ENCODE results near the gene CHRNA4. TPM values are rescaled to one million over a fixed set of nuclear protein-coding genes. Genes with fewer than 3 reads are reported as not detected.

Gene CHRNA4
- total and polyA plus RNA-seq, 2 donors (not counting 3 experiments of a cell fraction or from before 2014, with no cell fraction given) = not detected

DNA sequence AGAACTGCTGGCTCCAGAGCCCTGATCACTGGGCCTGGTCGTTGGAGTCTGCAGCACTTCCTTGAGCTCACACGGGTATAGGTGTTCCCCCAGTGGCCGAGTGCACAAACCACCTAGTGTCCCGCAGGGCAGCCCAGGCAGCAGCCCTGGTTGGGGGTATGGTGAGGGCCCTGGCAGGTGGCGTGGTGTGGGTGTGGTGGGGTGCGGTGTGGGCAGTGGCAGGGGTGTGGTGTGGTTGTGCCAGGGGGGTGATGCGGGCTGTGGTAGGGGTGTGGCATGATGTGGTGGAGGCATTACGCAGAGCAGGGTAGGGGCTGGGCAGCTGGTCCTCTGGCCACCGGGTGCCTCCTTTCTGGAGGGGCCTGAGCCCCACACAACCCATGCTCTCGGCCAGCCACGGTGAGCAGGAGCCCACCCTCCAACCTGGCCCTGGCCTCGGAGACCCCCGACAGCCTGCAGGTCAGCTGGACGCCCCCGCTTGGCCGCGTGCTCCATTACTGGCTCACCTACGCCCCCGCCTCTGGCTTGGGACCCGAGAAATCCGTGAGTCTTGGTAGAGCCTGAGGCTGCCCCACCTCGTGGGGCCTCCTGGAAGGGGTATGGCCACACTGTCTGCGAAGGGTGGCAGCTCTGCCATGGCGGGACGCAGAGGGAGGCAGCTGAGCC, 47.7 kb downstream of the CHRNA4 start:
- Histone ChIP-seq H3K9me3 (replicated peaks; ENCODE audit: control insufficient read depth, insufficient read depth, low read length) (no peaks in the 10 kb centered on the region), H3K79me2 (ENCODE audit: control insufficient read depth, insufficient read depth, low read length) (no peaks in the 10 kb centered on the region), H3K9ac (replicated peaks; ENCODE audit: extremely low read depth, insufficient read depth, low read length) (no peak overlapping the region), H3K27ac (ENCODE audit: insufficient read depth, low read depth, low read length) (no peak overlapping the region), H3K4me3 (replicated peaks in 1 of 3; ENCODE audit: insufficient read depth in 1 of 3, low read depth in 1 of 3, low read length in 3 of 3) (no peak overlapping the region), H3K4me1 (ENCODE audit: control insufficient read depth, extremely low read depth, insufficient read depth, low read length) (no peaks in the 10 kb centered on the region), H3K9me1 (replicated peaks; ENCODE audit: control insufficient read depth, extremely low read depth, insufficient read depth, low read length) (no peaks in the 10 kb centered on the region), H4K20me1 (replicated peaks; ENCODE audit: control insufficient read depth, extremely low read depth, insufficient read depth, low read length) (no peaks in the 10 kb centered on the region), H3K27me3 (ENCODE audit: control insufficient read depth in 2 of 2, insufficient read depth in 2 of 2, low read length in 2 of 2) (no peaks in the 10 kb centered on the region), H3K4me2 (ENCODE audit: insufficient read depth, low read length) (no peak overlapping the region), H3K36me3 (ENCODE audit: control insufficient read depth in 2 of 2, extremely low read depth in 1 of 2, insufficient read depth in 2 of 2, low read length in 2 of 2) (no peaks in the 10 kb centered on the region), H2AFZ (ENCODE audit: low read depth, low read length) (no peak overlapping the region)
- ChIA-PET CTCF (interaction anchor here (0.7 to 1.8 kb wide), 2 partner anchors 68 to 90 kb away, joined by 3 to 9 read pairs (median 3); no protein-coding TSS in a partner anchor), POLR2A (no interaction called here)
- FAIRE-seq = no peak
- dilution Hi-C loops (cut with MboI; ENCODE audit: extremely low pct_ligation_motif_present, low sequenced_read_pairs) = no loop called here
- no TSS peak for BruUV-seq (replicated peaks)
- TF ChIP-seq POLR2AphosphoS5 (IDR thresholded peaks at IDR 0.05; ENCODE audit: insufficient read depth, low read depth, low read length) = no peak
- TF ChIP-seq JUN (IDR thresholded peaks at IDR 0.05; ENCODE audit: borderline replicate concordance, insufficient read depth, insufficient read length, low read depth) = no peak
- no peak for TF ChIP-seq GATA2 (IDR thresholded peaks at IDR 0.05; ENCODE audit: insufficient read depth, insufficient read length, low read depth, low read length)
- TF ChIP-seq EZH2 (IDR thresholded peaks at IDR 0.05; ENCODE audit: borderline replicate concordance, low read depth, low read length, severe bottlenecking) = no peak
- TF ChIP-seq, protein P1, sequence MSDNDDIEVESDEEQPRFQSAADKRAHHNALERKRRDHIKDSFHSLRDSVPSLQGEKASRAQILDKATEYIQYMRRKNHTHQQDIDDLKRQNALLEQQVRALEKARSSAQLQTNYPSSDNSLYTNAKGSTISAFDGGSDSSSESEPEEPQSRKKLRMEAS (IDR thresholded peaks at IDR 0.05; ENCODE audit: insufficient read depth, insufficient read length) = no peak
- no peak for DNase-seq (ENCODE audit: low read depth, low spot score)
- intact Hi-C loops (cut with micrococcal nuclease) = no loop called here

DNA sequence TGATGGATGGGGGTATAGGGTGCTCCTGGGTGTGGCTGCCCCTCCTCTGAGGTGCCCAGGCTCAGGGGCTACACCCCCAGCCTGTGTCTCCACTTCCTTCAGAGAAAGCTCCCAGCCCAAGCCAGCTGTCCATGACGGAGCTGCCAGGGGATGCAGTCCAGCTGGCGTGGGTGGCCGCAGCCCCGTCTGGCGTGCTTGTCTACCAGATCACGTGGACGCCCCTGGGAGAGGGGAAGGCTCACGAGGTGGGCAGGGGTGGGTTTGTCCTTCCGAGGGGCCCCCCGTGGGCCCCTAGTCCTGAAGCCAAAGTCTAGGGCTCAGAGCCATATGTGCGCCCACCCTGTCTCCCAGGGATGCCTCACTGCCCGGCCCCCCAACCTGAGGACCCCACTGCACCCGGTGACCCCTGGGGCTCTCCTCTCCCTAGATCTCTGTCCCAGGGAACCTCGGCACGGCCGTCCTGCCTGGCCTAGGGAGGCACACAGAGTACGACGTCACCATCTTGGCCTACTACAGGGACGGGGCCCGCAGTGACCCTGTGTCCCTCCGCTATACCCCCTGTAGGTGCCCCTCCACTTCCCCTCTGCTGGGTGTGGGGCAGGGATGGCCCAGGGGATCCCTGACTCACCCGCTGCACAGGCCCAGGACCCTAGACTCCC, 48.3 kb downstream of the CHRNA4 start:
- no peaks in the 10 kb centered on the region for H3K9me3 ChIP-seq (replicated peaks; ENCODE audit: control insufficient read depth, insufficient read depth, low read length)
- intact Hi-C loops (cut with micrococcal nuclease) = no loop called here

More for the DNA sequence above, 48.3 kb downstream of the CHRNA4 start:
- DNase-seq (ENCODE audit: low read depth, low spot score) (no peak), FAIRE-seq (no peak)
- BruUV-seq (replicated peaks) = no TSS peak
- Histone ChIP-seq H4K20me1 (replicated peaks; ENCODE audit: control insufficient read depth, extremely low read depth, insufficient read depth, low read length) (no peaks in the 10 kb centered on the region), H3K79me2 (ENCODE audit: control insufficient read depth, insufficient read depth, low read length) (no peaks in the 10 kb centered on the region), H3K27ac (ENCODE audit: insufficient read depth, low read depth, low read length) (no peak overlapping the region), H3K4me3 (replicated peaks in 1 of 3; ENCODE audit: insufficient read depth in 1 of 3, low read depth in 1 of 3, low read length in 3 of 3) (no peak overlapping the region), H2AFZ (ENCODE audit: low read depth, low read length) (no peak overlapping the region), H3K36me3 (ENCODE audit: control insufficient read depth in 2 of 2, extremely low read depth in 1 of 2, insufficient read depth in 2 of 2, low read length in 2 of 2) (no peaks in the 10 kb centered on the region), H3K9me1 (replicated peaks; ENCODE audit: control insufficient read depth, extremely low read depth, insufficient read depth, low read length) (no peaks in the 10 kb centered on the region), H3K27me3 (ENCODE audit: control insufficient read depth in 2 of 2, insufficient read depth in 2 of 2, low read length in 2 of 2) (no peaks in the 10 kb centered on the region), H3K4me1 (ENCODE audit: control insufficient read depth, extremely low read depth, insufficient read depth, low read length) (no peaks in the 10 kb centered on the region), H3K9ac (replicated peaks; ENCODE audit: extremely low read depth, insufficient read depth, low read length) (no peak overlapping the region), H3K4me2 (ENCODE audit: insufficient read depth, low read length) (no peak overlapping the region)
- ChIA-PET CTCF (interaction anchor here (0.7 to 1.8 kb wide), 2 partner anchors 69 to 90 kb away, joined by 3 to 9 read pairs; no protein-coding TSS in a partner anchor), POLR2A (no interaction called here)
- TF ChIP-seq, protein P2, sequence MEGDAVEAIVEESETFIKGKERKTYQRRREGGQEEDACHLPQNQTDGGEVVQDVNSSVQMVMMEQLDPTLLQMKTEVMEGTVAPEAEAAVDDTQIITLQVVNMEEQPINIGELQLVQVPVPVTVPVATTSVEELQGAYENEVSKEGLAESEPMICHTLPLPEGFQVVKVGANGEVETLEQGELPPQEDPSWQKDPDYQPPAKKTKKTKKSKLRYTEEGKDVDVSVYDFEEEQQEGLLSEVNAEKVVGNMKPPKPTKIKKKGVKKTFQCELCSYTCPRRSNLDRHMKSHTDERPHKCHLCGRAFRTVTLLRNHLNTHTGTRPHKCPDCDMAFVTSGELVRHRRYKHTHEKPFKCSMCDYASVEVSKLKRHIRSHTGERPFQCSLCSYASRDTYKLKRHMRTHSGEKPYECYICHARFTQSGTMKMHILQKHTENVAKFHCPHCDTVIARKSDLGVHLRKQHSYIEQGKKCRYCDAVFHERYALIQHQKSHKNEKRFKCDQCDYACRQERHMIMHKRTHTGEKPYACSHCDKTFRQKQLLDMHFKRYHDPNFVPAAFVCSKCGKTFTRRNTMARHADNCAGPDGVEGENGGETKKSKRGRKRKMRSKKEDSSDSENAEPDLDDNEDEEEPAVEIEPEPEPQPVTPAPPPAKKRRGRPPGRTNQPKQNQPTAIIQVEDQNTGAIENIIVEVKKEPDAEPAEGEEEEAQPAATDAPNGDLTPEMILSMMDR (IDR thresholded peaks at IDR 0.05; ENCODE audit: extremely low read depth in 1 of 2, insufficient read depth in 1 of 2, low read depth in 1 of 2, low read length in 2 of 2) = no peak
- TF ChIP-seq POLR2A (IDR thresholded peaks at IDR 0.05; ENCODE audit: low read depth, low read length) (no peak), FOS (IDR thresholded peaks at IDR 0.05; ENCODE audit: borderline replicate concordance, insufficient read depth, low read length) (no peak), MYC (IDR thresholded peaks at IDR 0.05; ENCODE audit: low read depth, low read length) (no peak), EZH2 (IDR thresholded peaks at IDR 0.05; ENCODE audit: borderline replicate concordance, low read depth, low read length, severe bottlenecking) (no peak), JUN (IDR thresholded peaks at IDR 0.05; ENCODE audit: borderline replicate concordance, insufficient read depth, insufficient read length, low read depth) (no peak)
- TF ChIP-seq, protein P1 (IDR thresholded peaks at IDR 0.05; ENCODE audit: insufficient read depth, insufficient read length) = no peak
- dilution Hi-C loops (cut with MboI; ENCODE audit: extremely low pct_ligation_motif_present, low sequenced_read_pairs) = no loop called here

Data from endothelial cell of umbilical vein (primary cell).